Left colon (tissue), 2 donors: ENCODE results near the gene SEMA4A. TPM values are rescaled to one million over a fixed set of nuclear protein-coding genes. Genes with fewer than 3 reads are reported as not detected.
"Not testable (repeated sequence)": the region's sequence is repeated elsewhere in the genome, so short reads cannot be mapped to it uniquely, and the experiment has no call there.

Experiments
- ATAC-seq: fragments of 200-7000 bp; cut with Tn5 transposase; one replicate; pipeline ENCODE4 v1.9.1; 2020; ENCODE audit warnings: mild to moderate bottlenecking, moderate library complexity
- DNase-seq, 2 donors: peaks; one replicate each; pipeline ENCODE4 v3.0.0-alpha.2; 2020
- intact Hi-C, 2 donors: fragments of 100-400 bp; cut with DNase I in 1 of 2; cut with micrococcal nuclease in 1 of 2; formaldehyde crosslinking; loops; one replicate each; pipeline versions ENCODE4 v1.11.2 to v1.14.0; 2022; cut with DNase I, micrococcal nuclease
- total RNA-seq, 2 donors: library from RNA; stranded (reverse); fragmentation: NEBNext Ultra II Directional; extraction: Animal tissue kit (Norgen Biotek cat#: 25700); gene quantifications; one replicate each; pipeline ENCODE4 v1.2.1, GENCODE V29; 2021
- donor health status: DM: no; HTN: no; CAD: no.
- donor health status: DM: yes; HTN: yes; CAD: no.

SEMA4A gene
- total RNA-seq, 2 donors from 2014 or later: 3.5 to 6.5 TPM

- ATAC-seq (no peak), DNase-seq (no peak)
Observed at GRCh38 chr1:156176610-156177210, 23.3 kb downstream of the SEMA4A start.

DNA sequence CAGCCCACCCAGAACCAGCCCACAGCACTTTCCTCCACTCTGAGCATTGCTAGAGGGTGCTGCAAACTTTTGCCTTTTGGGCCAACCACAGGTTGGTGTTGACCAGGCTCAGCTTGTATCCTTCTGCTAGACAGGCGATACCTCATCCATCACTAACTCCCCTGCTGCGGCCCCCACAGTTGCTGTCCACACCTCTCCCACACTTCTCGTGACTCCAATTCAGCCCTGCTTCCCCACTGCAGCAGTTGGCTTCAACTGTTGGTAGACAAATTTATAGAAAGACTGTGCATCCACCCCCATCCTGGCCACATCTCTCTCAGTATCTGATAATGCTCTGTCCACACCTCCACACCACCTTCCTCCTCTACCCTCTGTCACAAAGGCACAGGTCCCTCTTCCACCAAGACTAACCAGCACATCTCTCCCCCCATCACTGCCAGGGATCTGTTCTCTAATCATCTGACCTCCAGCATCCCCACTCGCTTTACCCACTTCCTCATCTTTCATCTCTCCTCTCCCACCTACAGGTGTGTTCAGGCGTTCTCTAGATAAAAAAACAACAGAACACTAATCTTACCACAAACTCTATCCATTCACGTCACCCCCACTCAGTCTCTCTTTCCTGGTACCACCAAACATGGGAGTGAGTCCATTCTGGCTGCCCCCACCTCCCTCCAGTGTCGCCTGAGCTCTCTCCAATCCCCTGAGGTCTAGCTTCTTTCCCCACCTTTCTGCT is 24.7 kb downstream of the SEMA4A start:
- DNase-seq: no peak
- ATAC-seq: peak; percentile 10
- intact Hi-C loops: no loop called here

More at GRCh38 chr1:156176610-156177210, 23.3 kb downstream of the SEMA4A start:
- intact Hi-C loops: no loop called here

DNA sequence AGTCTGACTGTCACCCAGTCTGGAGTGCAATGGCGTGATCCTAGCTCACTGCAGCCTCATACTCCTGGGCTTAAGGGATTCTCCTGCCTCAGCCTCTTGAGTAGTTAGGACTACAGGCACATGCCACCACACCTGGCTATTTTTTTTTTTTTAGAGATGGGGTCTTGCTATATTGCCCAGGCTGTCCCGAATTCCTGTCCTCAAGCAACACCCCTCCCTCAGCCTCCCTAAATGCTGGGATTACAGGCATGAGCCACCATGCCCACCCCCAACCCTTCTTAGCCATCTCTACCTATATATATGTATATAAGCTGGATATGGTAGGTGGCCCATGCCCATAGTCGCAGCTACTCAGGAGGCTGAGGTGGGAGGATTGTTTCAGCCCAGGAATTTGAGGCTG is 27.1 kb downstream of the SEMA4A start:
- ATAC-seq (no peak), DNase-seq (no peak)
- intact Hi-C loops: no loop called here

DNA sequence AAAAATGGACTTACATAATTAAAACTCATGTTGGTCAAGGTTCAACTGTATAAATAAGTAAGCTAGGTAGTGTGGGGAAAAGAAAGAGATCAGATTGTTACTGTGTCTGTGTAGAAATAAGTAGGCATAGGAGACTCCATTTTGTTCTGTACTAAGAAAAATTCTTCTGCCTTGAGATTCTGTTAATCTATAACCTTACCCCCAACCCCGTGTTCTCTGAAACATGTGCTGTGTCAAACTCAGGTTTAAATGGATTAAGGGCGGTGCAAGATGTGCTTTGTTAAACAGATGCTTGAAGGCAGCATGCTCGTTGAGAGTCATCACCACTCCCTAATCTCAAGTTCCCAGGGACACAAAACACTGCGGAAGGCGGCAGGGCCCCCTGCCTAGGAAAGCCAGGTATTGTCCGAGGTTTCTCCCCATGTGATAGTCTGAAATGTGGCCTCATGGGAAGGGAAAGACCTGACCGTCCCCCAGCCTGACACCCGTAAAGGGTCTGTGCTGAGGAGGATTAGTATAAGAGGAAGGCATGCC is 28.1 kb downstream of the SEMA4A start:
- DNase-seq, intact Hi-C loops, ATAC-seq: not testable (repeated sequence)

DNA sequence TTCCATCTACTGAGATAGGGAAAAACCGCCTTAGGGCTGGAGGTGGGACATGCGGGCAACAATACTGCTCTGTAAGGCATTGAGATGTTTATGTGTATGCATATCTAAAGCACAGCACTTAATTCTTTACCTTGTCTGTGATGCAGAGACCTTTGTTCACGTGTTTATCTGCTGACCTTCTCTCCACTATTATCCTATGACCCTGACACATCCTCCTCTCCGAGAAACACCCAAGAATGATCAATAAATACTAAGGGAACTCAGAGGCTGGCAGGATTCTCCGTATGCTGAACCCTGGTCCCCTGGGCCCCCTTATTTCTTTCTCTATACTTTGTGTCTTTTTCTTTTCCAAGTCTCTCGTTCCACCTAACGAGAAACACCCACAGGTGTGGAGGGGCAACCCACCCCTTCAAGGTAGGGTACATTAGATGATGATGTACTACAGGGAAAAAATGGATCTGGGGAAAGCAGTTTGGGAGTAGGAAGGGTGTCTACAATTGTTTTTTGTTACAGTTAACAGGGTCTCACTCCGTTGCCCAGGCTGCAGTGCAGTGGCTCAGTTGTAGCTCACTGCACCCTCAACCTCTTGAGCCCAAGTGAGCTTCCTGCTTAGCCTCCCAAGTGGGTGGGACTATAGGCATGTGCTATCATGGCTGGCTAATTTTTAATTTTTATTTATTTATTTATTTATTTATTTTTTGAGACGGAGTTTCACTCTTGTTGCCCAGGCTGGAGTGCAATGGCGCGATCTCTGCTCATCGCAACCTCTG is 28.8 kb downstream of the SEMA4A start:
- DNase-seq, intact Hi-C loops, ATAC-seq: not testable (repeated sequence)

GRCh38 chr1:156186347-156187177 is 33.2 kb downstream of the SEMA4A start:
- intact Hi-C loops, DNase-seq: not testable (repeated sequence)
- peak; percentile 46 for ATAC-seq

- not testable (repeated sequence) for DNase-seq
Observed at GRCh38 chr1:156190265-156190664, 36.9 kb downstream of the SEMA4A start.

GRCh38 chr1:156191292-156191964 is 38.0 kb downstream of the SEMA4A start:
- ATAC-seq (no peak), DNase-seq (no peak)
- intact Hi-C loops: no loop called here

More at GRCh38 chr1:156190265-156190664, 36.9 kb downstream of the SEMA4A start:
- intact Hi-C loops, ATAC-seq: not testable (repeated sequence)

DNA sequence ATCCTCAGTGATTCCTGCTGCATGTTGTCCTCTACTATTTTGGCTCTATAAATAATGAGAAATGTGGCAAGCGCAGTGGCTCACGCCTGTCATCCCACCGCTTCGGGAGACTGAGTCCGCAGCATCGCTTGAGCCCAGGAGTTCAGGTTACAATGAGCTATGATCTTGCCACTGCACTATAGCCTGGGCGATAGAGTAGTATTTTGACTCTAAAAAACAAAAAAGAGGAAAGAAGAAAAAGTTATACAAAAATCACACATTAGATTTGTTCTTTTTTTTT is 39.8 kb downstream of the SEMA4A start:
- intact Hi-C loops: no loop called here
- ATAC-seq: no peak
- no peak for DNase-seq

DNA sequence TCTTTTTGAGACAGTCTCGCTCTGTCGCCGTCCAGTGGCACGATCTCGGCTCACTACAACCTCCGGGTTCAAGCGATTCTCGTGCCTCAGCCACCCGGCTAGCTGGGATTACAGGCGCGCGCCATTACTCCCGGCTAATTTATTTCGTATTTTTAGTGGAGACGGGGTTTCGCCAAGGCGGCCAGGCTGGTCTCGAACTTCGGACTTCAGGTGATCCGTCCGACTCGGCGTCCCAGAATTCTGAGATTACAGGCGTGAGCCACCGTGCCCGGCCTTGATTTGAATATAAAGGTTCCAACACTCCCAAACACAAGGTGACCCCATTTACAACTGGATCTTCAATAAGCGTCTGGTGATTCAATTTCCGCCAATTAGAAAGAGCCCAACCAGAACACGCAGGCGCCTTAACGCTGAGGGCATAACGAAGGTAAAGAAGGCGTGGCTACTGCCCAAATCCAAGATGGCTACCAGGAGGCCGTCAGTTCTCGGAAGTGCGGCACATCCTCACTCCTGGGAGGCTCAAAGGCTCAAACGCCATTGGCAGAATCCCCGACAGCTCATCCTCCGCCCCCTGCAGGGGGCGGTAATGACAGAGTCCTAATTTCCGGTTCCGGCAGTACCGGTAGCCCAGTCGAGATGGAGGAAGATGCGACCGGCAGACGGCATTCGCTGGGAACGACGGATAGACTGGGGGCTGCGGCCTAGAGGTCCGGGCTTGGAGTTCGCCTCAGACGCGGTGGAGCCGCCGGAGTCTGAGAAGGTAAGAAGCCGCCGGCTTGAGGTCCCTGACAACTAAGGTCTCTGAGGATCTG is 40.3 kb downstream of the SEMA4A start, which contains the start of gene SLC25A44:
Gene SLC25A44 (plus strand): TSS at position 617 of the 812 bp plus-strand sequence. CDS start 5,744 bp downstream, outside the sequence.
- ATAC-seq: peak; percentile 97
- DNase-seq: peak; percentile 96 to 97
- intact Hi-C loops: no loop called here

GRCh38 chr1:156194300-156194652 is 40.9 kb downstream of the SEMA4A start:
- intact Hi-C loops: no loop called here
- DNase-seq (no peak), ATAC-seq (no peak)

DNA sequence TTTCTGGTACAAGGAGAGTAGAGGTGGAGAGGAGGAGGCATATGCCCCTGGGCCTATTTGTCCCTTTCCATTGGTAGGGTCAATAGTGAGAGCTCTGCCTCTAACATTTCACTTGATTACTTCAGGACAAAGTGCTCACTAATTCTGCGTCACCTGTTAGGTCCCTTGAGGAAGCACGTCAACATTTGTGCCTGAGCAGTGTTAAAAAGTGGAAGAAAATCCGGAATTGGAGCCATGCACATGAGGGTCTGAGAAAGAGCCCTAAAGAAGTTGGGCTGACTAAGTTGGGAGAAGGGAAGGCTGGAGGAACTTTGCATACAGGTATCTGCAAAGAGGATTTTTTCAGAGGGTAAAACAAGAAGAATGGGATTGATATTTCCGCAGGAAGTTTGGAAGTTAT is 42.5 kb downstream of the SEMA4A start:
- no peak for ATAC-seq
- no peak for DNase-seq
- intact Hi-C loops: no loop called here

GRCh38 chr1:156196445-156196844 is 43.1 kb downstream of the SEMA4A start:
- DNase-seq: no peak
- intact Hi-C loops: no loop called here
- ATAC-seq: no peak

DNA sequence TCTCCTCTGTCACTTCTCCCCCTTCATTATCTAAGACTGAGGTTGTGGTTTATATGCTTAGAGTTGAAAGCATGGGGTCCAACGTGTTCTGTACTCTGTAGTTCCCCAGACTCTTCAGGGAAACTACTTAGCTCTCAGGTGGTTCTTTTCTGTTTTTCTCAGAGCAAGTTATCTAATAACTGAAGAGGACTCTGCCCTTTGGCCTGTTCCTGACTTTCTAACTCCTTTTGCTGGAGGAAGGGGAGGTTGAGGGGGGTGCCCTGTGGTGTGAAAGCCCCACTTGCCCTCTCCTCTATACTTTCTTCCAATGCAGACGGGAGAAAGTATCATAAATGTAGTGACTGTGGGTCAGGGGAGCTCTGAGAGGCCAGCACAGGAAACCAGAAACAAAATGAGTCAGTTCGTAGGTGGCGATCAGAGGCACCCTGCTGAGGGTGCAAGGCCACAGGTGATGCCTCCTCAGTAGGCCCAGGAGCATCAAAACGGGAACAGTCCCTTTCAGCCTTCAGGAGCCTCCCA is 45.5 kb downstream of the SEMA4A start:
- ATAC-seq (no peak), DNase-seq (no peak)
- intact Hi-C loops: no loop called here

- intact Hi-C loops: no loop called here
- DNase-seq (no peak), ATAC-seq (no peak)
Observed at GRCh38 chr1:156200044-156200443, 46.7 kb downstream of the SEMA4A start.

DNA sequence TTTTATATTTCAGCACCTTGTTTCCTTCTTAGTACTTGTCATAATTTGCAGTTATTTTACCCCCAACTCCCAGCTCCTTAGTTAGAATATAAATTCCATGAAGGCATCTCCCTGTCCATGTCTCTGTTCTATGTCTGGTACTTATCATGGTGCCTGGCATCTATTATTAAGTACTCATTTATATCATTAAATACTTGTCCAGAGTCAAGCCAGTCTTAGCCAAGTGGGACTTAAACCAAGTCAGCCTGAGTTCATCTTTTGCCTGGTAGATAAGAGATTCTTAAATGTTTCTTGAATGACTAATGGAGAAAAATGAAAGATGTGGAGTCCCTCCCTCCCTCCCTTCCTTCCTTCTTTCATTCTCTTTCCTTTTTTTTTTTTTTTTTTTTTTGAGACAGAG is 49.9 kb downstream of the SEMA4A start:
- ATAC-seq (no peak), DNase-seq (no peak)
- intact Hi-C loops: no loop called here

GRCh38 chr1:156204686-156205085 is 51.3 kb downstream of the SEMA4A start:
- no peak for ATAC-seq
- DNase-seq: no peak

More at GRCh38 chr1:156204686-156205085, 51.3 kb downstream of the SEMA4A start:
- intact Hi-C loops: no loop called here
